HG03432 (cell line): ENCODE data around the gene CAPN5.

ENCODE experiments used
- ATAC-seq: cut with Tn5 transposase; IDR thresholded peaks from one replicate; pipeline ENCODE4 v1.9.1; 2021; ENCODE audit warnings: mild to moderate bottlenecking, moderate library complexity; ENCODE audit not compliant: unreplicated experiment

CAPN5 gene

GRCh38 chr11:77144857-77145428 is 78.2 kb downstream of the CAPN5 start:
- no peak for ATAC-seq

- ATAC-seq: no peak
These were observed 79.7 kb downstream of the CAPN5 start for GRCh38 chr11:77146261-77147035.

- ATAC-seq: no peak
These were observed 80.2 kb downstream of the CAPN5 start for GRCh38 chr11:77147036-77147315.

- ATAC-seq: no peak
These were observed 81.0 kb downstream of the CAPN5 start for GRCh38 chr11:77147668-77148321.

GRCh38 chr11:77148963-77149715 is 82.4 kb downstream of the CAPN5 start:
- ATAC-seq: no peak

GRCh38 chr11:77149716-77150392 is 83.1 kb downstream of the CAPN5 start:
- no peak for ATAC-seq

GRCh38 chr11:77150836-77151235 is 84.1 kb downstream of the CAPN5 start:
- no peak for ATAC-seq

GRCh38 chr11:77151804-77152509 is 85.2 kb downstream of the CAPN5 start:
- no peak for ATAC-seq

GRCh38 chr11:77152846-77153245 is 86.1 kb downstream of the CAPN5 start:
- no peak for ATAC-seq

GRCh38 chr11:77153276-77154185 is 86.8 kb downstream of the CAPN5 start:
- no peak for ATAC-seq

- no peak for ATAC-seq
These were observed 87.8 kb downstream of the CAPN5 start for GRCh38 chr11:77154381-77155081.

- no peak for ATAC-seq
These were observed 88.3 kb downstream of the CAPN5 start for GRCh38 chr11:77155082-77155475.

- no peak for ATAC-seq
These were observed 88.9 kb downstream of the CAPN5 start for GRCh38 chr11:77155556-77156130.

GRCh38 chr11:77156396-77157195 is 89.8 kb downstream of the CAPN5 start:
- ATAC-seq: no peak

GRCh38 chr11:77158041-77158695 is 91.4 kb downstream of the CAPN5 start:
- no peak for ATAC-seq

GRCh38 chr11:77159219-77159936 is 92.6 kb downstream of the CAPN5 start:
- ATAC-seq: no peak
